Measurements from ENCODE around the gene CD48. TPM values are rescaled to one million over a fixed set of nuclear protein-coding genes. Genes with fewer than 3 reads are reported as not detected.
A peak's percentile ranks its signal among the peaks of the same experiment; 100 is the strongest.

CD48 gene
- not detected in 2 replicates for total RNA-seq (2014; rRNA removed; shearing (Covaris generic))

- DNase-seq (ENCODE audit: low spot score) = no peak
These were observed at the start of gene CD48 for GRCh38 chr1:160711602-160712311. CD48 (minus strand) TSS chr1:160711822; CDS start chr1:160711763, 59 bp downstream.

GRCh38 chr1:160761046-160761445 lies 49.4 kb upstream of the CD48 start:
- DNase-seq (ENCODE audit: low spot score) = no peak

- no peak for DNase-seq (ENCODE audit: low spot score)
These were observed 48.1 kb upstream of the CD48 start for GRCh38 chr1:160759740-160760139.

- DNase-seq (ENCODE audit: low spot score) = no peak
These were observed 46.9 kb upstream of the CD48 start for GRCh38 chr1:160758521-160758920.

- no peak for DNase-seq (ENCODE audit: low spot score)
These were observed 45.2 kb upstream of the CD48 start for GRCh38 chr1:160756849-160757201.

- no peak for DNase-seq (ENCODE audit: low spot score)
These were observed 44.6 kb upstream of the CD48 start for GRCh38 chr1:160755911-160756848.

GRCh38 chr1:160755461-160755860 lies 43.8 kb upstream of the CD48 start:
- no peak for DNase-seq (ENCODE audit: low spot score)

GRCh38 chr1:160753594-160753993 lies 42.0 kb upstream of the CD48 start:
- no peak for DNase-seq (ENCODE audit: low spot score)

GRCh38 chr1:160752924-160753323 lies 41.3 kb upstream of the CD48 start:
- DNase-seq (ENCODE audit: low spot score) = no peak

GRCh38 chr1:160752406-160752805 lies 40.8 kb upstream of the CD48 start:
- no peak for DNase-seq (ENCODE audit: low spot score)

- DNase-seq (ENCODE audit: low spot score) = no peak
These were observed 39.0 kb upstream of the CD48 start for GRCh38 chr1:160750608-160751007.

- DNase-seq (ENCODE audit: low spot score) = no peak
These were observed 37.3 kb upstream of the CD48 start for GRCh38 chr1:160748878-160749269.

- DNase-seq (ENCODE audit: low spot score) = peak; percentile 29
These were observed 36.7 kb upstream of the CD48 start for GRCh38 chr1:160748181-160748877.

GRCh38 chr1:160747717-160748116 lies 36.1 kb upstream of the CD48 start:
- DNase-seq (ENCODE audit: low spot score) = no peak

GRCh38 chr1:160746836-160747500 lies 35.3 kb upstream of the CD48 start:
- DNase-seq (ENCODE audit: low spot score) = no peak

- no peak for DNase-seq (ENCODE audit: low spot score)
These were observed 33.9 kb upstream of the CD48 start for GRCh38 chr1:160745551-160745950.

- no peak for DNase-seq (ENCODE audit: low spot score)
These were observed 33.4 kb upstream of the CD48 start for GRCh38 chr1:160744852-160745520.

GRCh38 chr1:160744199-160744851 lies 32.7 kb upstream of the CD48 start:
- DNase-seq (ENCODE audit: low spot score) = no peak

- DNase-seq (ENCODE audit: low spot score) = no peak
These were observed 31.6 kb upstream of the CD48 start for GRCh38 chr1:160743266-160743665.

GRCh38 chr1:160742428-160743127 lies 31.0 kb upstream of the CD48 start:
- DNase-seq (ENCODE audit: low spot score) = no peak
